ENCODE results near the gene NDE1. TPM values are rescaled to one million over a fixed set of nuclear protein-coding genes. Genes with fewer than 3 reads are reported as not detected.
A peak's percentile ranks its signal among the peaks of the same experiment; 100 is the strongest.

Gene NDE1
- total and polyA plus RNA-seq, 9 of the 15 experiments (the other 6 are each of a cell fraction or from before 2014, with no cell fraction given): 3.1 to 59.9 (median 30.0) TPM

- TF ChIP-seq RCOR1 (IDR thresholded peaks at IDR 0.05; ENCODE audit: borderline replicate concordance in 1 of 2, low read depth in 2 of 2, low read length in 2 of 2) (no peak), SIN3A (IDR thresholded peaks at IDR 0.05; ENCODE audit: borderline replicate concordance in 2 of 2, control insufficient read depth in 1 of 2, low read depth in 2 of 2, low read length in 2 of 2) (no peak), JUN (IDR thresholded peaks at IDR 0.05; ENCODE audit: borderline replicate concordance, low read depth, low read length) (no peak), JUN (CRISPR knock-in tag; IDR thresholded peaks at IDR 0.05; ENCODE audit: borderline replicate concordance) (no peak), EP400 (IDR thresholded peaks at IDR 0.05) (no peak), FOXJ3 (CRISPR knock-in tag; IDR thresholded peaks at IDR 0.05) (no peak)
Observed at GRCh38 chr16:15708997-15709396, 59.0 kb downstream of the NDE1 start (continued).

GRCh38 chr16:15714393-15715172, 64.5 kb downstream of the NDE1 start:
- TF ChIP-seq RFX1 (IDR thresholded peaks at IDR 0.05) (no peak), SRSF9 (IDR thresholded peaks at IDR 0.05; ENCODE audit: borderline replicate concordance, low read depth, low read length) (no peak)
- TF ChIP-seq, protein P1, sequence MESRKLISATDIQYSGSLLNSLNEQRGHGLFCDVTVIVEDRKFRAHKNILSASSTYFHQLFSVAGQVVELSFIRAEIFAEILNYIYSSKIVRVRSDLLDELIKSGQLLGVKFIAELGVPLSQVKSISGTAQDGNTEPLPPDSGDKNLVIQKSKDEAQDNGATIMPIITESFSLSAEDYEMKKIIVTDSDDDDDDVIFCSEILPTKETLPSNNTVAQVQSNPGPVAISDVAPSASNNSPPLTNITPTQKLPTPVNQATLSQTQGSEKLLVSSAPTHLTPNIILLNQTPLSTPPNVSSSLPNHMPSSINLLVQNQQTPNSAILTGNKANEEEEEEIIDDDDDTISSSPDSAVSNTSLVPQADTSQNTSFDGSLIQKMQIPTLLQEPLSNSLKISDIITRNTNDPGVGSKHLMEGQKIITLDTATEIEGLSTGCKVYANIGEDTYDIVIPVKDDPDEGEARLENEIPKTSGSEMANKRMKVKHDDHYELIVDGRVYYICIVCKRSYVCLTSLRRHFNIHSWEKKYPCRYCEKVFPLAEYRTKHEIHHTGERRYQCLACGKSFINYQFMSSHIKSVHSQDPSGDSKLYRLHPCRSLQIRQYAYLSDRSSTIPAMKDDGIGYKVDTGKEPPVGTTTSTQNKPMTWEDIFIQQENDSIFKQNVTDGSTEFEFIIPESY (CRISPR knock-in tag; IDR thresholded peaks at IDR 0.05): 0 out of 2 replicates have a peak, but pooled peaks have one; percentile 30
- no peaks in the 10 kb centered on the region for H3K9me1 ChIP-seq (ENCODE audit: control insufficient read depth, insufficient read depth, low read length)
- DNase-seq (ENCODE audit: extremely low read depth in 1 of 4, low spot score in 3 of 4): no peak
- BruUV-seq (replicated peaks): no TSS peak
- no peaks in the 10 kb centered on the region for H4K20me1 ChIP-seq (replicated peaks; ENCODE audit: control insufficient read depth, insufficient read depth, low read length)
- no peak for ATAC-seq
- FAIRE-seq: no peak
- no peaks in the 10 kb centered on the region for H3K4me1 ChIP-seq (replicated peaks in 1 of 2; ENCODE audit: control insufficient read depth in 2 of 2, insufficient read depth in 2 of 2, low read length in 2 of 2)
- WGBS (ENCODE audit: insufficient coverage, low coverage, missing lambda C conversion rate): 75% methylated on average over 21 of the region's 29 CpGs
- no peaks in the 10 kb centered on the region for H3K79me2 ChIP-seq (ENCODE audit: control insufficient read depth, insufficient read depth, low read length)
- no peak overlapping the region for H3K27ac ChIP-seq (ENCODE audit: extremely low read depth, low read depth, low read length)
- no peak overlapping the region for H3K4me2 ChIP-seq (ENCODE audit: insufficient read depth, low read length)
- intact Hi-C loops (cut with micrococcal nuclease) (no loop called here), in situ Hi-C loops (cut with MboI) (no loop called here)
- no peaks in the 10 kb centered on the region for H3K9me3 ChIP-seq (replicated peaks; ENCODE audit: control insufficient read depth, insufficient read depth, low read depth, low read length)
- no peak overlapping the region for H2AFZ ChIP-seq (ENCODE audit: low read depth, low read length)
- peaks cover 7% of the 10 kb centered on the region; the same call in 2 of the 3 replicates for H3K36me3 ChIP-seq (ENCODE audit: control insufficient read depth, insufficient read depth, low read length)
- ChIA-PET POLR2A (no interaction called here), CTCF (ENCODE audit: low intra/inter-chr PET ratio) (no interaction called here)
- no peaks in the 10 kb centered on the region for H3K27me3 ChIP-seq (ENCODE audit: control insufficient read depth in 2 of 2, insufficient read depth in 2 of 2, low read length in 2 of 2)
- H3K4me3 ChIP-seq: no peak overlapping the region
- H3K9ac ChIP-seq (ENCODE audit: insufficient read depth in 1 of 2, low read depth in 2 of 2, low read length in 2 of 2): no peak overlapping the region
